IPS-11a (cell line): Measurements from ENCODE around the gene DHX35.

Source experiments
- H3K4me3 ChIP-seq: one replicate; pipeline ENCODE4 v1.5.1; 2013; ENCODE audit warnings: low read depth, low read length, control low read depth

DHX35 gene

DNA sequence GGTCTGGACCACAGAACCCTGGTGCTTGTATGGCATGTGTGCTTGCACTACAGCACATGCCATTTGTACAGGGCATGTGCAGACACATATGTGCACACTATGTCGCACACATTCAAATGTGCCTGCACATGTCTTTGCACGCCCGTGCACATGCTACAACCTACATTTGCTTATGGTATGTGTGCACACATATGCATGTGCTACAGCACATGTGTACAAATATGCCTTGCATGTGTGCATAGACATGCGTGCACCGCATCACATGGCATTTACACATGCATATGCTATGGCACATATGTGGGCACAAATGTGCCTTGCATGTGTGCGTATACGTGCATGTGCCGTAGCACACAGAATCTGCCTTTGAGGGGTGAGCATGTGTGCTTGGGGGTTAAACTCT is 90.5 kb downstream of the DHX35 start:
- no peak overlapping the region for H3K4me3 ChIP-seq

DNA sequence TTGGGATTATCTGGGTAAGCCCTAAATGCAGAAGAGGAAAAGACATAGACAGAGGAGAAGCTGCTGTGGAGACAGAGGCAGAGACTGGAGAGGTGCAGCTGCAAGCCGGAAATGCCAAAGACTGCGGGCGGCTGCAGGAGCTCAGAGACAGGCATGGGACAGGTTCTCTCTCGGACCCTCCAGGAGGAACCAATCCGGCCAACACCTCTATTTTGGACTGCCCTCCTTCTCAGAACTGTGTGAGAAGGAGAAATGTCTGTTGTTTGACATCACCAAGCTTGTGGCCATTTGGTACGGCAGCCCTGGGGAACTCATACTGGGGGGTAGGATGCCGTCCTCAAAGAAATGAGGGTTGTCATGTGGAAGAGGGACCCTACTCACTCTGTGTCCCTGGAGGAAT is 95.0 kb downstream of the DHX35 start:
- H3K4me3 ChIP-seq = no peak overlapping the region

DNA sequence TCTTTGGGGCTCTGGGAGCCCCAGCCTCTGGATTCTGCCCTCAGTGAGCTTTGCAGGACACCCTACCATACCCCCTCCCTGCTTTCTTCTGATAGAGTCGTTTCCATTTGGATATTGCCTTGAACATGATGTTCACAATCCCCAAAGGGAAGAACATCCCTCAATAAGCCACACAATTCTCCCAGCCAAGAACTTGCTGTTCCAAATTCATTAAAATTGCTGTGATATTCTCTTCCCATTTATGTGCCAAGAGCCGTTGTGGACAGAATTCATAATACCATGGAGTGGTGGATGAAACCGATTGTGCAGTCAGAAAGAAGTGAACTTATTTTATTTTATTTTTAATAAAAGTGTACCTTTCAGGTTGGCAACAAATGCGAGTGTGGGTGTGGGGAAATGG is 95.8 kb downstream of the DHX35 start:
- no peak overlapping the region for H3K4me3 ChIP-seq

DNA sequence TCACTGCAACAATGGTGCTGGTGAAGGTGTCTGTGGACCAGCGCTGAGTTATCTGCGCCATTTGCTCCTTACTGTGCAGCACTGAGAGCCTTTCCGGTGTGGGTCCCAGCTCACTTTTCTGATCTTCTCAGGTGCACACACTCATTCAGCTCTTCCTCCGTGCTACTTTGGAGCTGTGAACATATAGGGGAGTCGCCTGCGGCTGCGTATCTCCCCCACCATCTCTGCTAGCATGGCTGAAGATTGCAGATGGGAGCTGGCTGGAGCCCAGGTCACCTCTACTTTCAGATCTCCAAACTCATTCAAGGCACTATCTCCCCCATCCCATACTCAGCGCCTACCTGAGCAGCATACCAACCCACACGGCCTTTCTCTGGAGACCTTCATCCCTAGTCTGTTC is 96.9 kb downstream of the DHX35 start:
- H3K4me3 ChIP-seq = no peak overlapping the region

DNA sequence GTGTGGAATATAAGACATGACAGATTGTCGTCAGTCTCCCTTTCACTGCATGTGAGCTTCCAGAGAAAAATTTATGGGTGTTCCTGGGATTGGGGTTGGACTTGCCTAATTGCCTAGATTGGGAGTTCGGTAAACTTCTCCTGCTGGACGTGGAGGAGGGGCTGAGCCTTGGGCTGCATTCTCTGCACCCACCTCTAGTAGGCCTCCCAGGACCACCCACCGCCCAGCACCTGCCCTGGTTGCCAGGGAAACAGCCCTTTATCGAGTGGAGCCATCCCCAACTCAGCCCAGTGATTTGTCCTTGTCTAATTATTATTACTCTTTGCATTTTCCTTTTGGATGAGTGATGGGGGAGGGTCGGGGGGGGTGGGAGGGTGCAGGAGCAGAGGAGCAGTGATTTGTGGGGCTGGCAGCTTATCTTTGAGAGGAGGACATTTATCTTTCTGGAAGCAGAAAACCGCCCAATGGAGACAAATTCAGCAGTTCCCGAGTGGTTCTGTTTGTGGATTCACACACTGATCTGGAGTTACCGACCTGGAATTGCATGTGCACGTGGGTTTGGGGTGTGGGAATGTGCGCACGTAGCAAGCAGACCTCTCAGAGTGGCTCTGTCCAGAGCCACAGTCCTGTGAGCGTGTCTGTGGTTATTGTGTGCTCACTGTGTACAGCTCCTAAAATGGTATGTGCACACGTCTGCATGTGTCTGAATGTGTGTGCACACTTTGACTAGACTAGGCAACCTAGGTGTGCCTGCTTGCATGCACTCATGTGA is 104.5 kb downstream of the DHX35 start:
- H3K4me3 ChIP-seq = no peak overlapping the region

DNA sequence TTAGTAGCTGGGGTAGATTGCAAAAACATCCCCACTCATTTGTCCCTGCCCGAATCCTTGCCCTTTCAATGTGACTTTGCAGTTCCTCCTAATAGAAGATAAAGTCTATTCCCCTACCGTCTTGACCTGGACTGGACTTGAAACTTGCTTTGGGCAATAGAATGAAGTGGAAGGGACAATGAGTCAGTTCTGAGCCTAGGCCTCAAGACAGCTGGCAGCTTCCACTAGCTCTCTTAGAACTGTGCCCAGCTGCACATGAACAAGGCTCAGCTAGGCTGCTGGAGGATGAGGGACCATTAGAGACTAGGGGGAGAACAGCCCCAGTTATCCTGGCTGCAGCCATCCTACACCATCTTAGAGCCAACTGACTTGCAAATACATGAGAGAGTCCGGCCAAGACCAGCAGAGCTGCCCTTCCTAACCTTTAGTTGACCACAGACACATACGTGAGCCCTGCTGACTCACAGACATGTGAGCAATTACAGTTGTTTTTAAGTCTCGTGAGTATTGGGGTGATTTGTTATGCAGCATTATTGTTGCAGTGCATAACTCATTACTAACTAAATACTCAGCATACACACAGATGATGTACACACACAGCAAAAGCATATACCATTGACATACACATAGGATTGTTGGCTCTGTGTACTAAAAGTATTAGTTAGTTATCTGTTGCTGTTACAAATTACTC is 105.5 kb downstream of the DHX35 start:
- H3K4me3 ChIP-seq = no peak overlapping the region

DNA sequence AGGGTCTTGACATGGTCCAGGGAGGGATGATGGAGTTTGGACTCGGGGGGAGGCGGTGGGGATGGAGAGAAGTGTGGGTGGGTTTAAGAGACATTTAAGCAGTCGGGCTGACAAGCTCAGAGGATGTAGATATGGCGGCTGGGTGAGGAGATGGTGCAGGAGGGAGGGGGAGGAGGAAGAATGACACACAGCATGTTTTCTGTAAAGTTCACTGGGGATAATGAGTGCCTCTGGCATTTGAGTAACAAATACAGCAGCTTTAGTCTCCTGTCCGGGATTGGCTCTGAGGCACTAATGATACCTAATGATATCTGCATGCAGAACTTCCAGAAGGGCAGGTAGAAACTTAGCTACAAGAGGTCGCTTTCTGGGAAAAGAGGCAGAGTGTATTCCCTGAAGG is 107.8 kb downstream of the DHX35 start:
- H3K4me3 ChIP-seq = no peak overlapping the region

DNA sequence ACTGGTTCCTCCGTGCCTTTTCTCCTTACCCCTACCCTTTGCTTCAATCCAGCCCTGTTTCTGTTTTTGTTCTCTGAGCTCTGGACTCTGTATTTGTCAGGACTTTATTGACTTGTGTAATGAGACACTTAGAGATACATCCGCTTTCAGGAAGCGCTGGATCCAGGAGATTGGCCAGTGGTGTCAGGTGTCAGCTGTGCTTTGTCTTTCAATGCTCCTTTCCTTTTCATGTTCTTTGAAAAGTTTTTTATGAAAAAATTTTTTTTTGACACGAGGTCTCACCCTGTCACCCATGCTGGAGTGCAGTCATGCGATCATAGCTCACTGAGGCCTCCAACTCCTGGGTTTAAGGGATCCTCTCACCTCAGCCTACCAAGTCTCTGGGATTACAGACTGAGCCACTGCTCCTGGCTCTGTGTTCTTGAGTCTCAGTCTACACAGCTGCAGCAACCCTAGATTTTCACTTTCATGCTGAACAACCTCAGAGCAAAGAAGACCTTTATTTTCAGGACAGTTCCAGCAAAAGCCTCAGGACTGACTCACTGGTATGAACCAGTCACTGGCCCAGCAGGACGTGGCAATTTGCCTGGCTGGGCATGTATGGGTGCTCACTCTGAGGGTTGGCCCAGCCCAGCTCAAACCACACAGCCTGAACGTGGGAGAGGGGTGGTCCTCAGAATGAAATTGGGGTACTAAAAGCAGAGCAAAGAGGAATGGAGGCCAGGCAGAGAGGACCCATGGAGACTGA is 108.5 kb downstream of the DHX35 start:
- H3K4me3 ChIP-seq = no peak overlapping the region

DNA sequence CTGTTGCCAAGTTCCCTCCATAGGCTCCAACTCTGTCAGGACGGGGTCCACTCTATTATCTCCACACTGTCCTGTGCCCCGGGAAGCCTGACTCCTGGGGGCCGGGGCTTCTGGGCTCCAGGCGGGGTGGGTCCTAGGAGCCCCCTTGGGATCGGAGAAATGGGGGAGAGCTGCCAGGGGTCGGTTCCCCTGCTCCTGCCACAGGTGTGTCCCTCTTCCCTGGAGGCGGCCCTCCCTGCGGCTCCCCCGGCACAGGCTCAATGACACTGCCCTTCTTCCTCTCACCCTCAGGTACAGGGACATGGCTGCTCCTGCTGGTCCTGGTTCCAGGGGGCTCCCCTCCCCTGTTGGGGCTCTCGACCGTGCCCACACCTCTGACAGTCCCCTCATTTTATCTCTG is 110.0 kb downstream of the DHX35 start:
- H3K4me3 ChIP-seq = no peak overlapping the region

DNA sequence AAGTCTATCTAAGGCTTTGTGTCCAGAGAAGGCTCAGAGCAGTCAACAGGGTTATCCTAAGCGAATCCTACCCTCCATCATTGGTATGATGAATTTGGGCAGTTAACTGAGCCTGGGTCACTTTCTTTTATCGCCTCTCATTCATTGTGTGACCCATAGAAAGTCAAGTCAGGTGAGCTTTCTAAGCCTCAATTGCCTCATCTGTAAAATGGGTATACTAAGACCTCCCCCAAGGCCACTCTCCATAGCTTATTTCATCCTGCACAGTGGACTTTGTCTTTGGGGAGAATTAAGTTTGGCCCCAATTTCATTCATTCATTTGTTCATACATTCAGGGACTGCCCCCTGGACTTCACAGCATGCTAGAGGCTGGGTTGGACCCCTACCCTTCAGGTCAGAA is 110.5 kb downstream of the DHX35 start:
- H3K4me3 ChIP-seq = no peak overlapping the region

DNA sequence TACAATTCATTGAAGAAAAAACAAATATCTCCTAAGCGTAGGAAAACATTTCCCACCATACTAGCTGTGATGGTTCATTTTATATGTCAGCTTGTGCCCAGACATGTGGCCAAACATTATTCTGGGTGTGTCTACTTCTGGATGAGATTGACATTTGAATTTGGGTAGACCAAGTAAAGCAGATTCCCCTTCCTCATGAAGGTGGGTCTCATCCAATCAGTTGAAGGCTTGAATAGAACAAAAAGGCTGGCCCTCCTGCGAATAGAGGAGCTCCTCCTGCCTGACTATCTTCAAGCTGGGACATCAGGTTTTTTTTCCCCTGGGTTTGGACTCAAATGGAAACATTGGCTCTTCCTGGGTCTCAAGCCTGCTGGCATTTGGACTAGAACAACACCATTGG is 113.6 kb downstream of the DHX35 start:
- H3K4me3 ChIP-seq = no peak overlapping the region

DNA sequence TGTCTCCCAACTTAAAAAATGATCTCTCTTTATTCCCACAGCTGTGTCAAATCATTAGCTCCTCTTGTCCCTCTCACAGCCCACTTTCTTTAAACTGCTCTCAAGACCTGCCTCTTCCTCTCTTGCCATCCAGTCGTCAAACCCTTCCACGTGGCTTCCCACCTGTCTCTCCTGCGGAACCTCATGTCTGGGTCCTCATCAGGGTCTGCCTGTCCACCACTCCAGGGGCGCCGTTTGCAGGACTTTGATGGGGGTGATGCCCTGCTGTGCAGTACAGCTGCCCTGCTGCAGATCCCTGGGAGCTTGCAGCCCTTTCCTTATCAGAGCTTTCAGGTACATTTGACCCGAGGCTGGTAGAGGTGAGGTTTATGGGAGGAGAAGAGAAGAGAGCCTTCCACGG is 114.8 kb downstream of the DHX35 start:
- H3K4me3 ChIP-seq = no peak overlapping the region

DNA sequence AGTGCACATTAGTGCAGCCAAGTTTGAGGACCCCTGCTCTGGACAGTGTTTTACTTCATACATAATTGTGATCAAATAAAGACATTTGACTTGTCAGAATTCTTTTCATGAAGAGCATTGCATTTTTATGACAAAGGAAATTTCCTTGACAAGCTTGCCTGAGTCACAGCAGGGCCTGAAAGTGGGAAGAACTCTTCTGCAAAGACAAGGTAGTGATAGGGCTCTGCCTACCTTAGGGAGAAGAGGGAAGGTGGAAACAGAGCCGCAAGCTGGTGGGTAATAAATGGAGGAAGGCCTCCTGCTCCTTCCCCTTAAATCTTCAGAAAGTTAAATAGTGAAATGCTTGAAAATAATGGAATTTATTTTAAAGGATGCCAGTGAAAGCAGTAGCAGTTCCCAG is 118.2 kb downstream of the DHX35 start:
- H3K4me3 ChIP-seq = no peak overlapping the region

DNA sequence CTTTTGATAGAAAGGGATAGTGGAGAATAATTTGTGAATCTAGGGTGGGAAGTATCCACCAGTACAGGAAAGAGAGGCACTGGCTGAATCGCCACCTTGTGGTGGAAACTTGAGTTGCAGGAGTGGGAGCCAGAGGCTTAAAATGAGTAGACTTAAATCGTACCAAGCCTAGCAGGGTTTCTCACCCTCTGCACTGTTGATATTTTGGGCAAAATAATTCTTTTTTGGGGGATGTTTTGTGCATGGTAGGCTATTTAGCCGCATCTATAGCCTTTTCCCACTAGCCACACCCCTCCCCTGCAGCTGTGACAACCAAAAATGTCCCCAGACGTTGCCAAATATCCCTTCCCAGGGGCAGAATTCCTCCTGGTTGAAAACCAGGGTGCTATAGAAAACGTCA is 119.1 kb downstream of the DHX35 start:
- H3K4me3 ChIP-seq = no peak overlapping the region

DNA sequence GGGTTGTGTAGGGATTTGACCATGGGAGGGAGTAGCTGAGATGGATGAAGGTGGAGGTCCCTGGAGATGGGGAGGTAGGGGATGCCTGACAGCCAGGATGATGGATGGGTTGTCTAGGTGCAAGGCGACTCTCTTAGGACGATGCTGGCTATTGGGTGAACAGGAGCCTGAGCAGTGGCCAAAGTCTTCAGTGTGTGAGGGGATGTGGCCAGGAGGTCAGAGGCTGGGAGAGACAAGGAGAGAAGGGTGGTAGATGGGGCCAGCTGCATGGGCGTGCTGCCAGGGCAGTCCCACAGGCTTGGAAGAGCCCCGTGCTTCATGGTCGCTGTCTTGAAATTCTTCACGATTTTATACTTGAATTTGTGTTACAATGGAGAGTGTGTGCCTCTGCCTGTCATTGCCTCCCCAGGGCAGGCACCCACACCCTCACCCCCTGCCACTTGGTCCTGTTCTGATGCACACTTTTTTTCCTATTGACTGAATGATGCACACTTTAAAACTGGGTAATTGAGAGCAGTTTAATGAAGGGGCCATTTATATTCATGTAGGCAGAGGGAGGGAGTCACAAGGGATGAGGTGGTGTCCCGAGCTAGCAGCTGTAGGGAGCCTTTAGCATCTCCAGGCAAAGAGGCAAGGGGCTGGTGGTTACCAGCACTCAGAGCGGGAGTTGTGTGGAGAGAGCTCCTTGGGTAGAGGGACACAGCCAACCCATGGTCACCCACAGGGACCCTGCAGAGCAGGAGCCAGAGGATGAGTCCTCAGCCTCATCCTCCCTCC is 120.7 kb downstream of the DHX35 start:
- no peak overlapping the region for H3K4me3 ChIP-seq

DNA sequence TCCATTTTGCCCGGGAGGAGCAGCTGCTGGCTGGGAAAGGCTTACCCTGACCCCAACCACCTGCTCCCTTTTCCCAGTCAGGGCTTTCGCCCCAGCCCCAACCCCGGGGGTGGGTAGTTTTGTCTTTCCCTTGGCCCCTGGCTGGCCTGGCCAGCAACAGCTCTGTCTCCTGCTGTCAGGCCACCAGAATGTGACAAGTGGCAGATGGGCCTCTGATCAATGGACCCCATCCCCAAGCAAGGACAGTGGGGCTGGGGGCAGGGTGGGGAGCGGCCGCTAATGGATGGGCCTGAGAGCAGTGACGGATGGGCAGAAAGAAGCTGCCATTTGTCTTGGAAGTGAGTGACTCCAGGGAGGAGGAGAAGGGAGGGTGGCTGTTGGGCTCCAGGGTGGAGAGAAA is 121.6 kb downstream of the DHX35 start:
- H3K4me3 ChIP-seq = no peak overlapping the region

DNA sequence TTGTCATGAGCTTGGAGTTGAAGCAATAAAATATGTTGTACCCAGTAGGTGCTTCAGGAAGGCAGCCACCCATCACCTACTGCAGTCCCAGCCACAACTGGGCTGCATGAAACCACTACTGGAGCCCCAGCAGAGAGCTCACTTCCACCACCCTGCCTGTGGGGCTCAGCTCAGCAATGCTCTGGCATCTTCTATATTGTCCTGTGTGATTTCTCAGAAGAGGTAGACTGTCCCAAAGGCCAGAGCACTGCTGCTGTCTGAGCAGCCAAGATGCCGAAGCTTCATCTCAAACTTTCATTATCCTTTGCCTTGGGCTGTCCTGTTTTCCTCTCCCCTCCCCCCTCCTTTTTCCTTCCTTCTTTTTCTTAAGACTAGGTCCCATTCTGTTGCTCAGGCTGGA is 126.9 kb downstream of the DHX35 start:
- no peak overlapping the region for H3K4me3 ChIP-seq
